Fibroblast of mammary gland (primary cell): ENCODE measurements around the gene LLGL1.

ENCODE experiments used
- DNase-seq: peaks from one replicate; pipeline ENCODE4 v3.0.0-alpha.2; 2010; ENCODE audit warnings: low read depth
- H3K4me3 ChIP-seq: 2 replicates; pipeline ENCODE4 v1.5.1; 2011; ENCODE audit warnings: low read depth, mild to moderate bottlenecking, low read length, moderate library complexity; ENCODE audit not compliant: control insufficient read depth
- TF ChIP-seq, protein P1 (sequence below): conservative IDR thresholded peaks from 2 replicates; pipeline ENCODE4 v1.5.1; 2011; ENCODE audit warnings: low read depth, low read length, inconsistent platforms; ENCODE audit not compliant: control insufficient read depth, insufficient read depth

The LLGL1 gene

DNA sequence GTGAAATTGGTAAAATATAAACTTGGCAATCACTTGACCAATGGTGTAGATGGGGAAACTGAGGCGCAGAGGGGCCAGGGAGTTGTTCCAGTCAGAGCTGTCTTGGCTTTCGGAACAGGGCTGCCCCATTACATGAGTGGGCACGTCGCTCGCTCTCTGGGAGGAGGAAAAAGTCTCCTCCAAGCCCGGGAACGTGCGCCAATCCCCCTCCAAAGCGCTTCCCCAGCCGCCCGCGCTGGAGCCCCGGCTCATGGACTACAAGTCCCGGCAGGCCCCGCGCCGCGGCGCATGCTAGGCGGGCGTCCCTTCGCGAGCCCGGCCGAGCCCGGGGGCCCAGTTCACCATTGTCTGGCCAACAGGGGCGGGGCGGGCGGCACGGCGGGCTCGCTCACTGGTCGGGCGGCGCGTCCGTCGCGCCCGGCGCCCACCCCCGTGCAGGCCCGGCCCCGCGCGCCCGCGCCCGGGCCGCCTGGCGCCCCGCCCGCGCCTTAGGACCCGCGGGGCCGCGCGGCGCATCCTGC is at the start of gene LLGL1:
Gene LLGL1 (plus strand): TSS at position 515 of the 521 bp plus-strand sequence. CDS start 48 bp downstream, outside the sequence.
- H3K4me3 ChIP-seq: peak within 1 kb of the TSS; percentile 73
- DNase-seq: peak; percentile 92
- TF ChIP-seq, protein P1, sequence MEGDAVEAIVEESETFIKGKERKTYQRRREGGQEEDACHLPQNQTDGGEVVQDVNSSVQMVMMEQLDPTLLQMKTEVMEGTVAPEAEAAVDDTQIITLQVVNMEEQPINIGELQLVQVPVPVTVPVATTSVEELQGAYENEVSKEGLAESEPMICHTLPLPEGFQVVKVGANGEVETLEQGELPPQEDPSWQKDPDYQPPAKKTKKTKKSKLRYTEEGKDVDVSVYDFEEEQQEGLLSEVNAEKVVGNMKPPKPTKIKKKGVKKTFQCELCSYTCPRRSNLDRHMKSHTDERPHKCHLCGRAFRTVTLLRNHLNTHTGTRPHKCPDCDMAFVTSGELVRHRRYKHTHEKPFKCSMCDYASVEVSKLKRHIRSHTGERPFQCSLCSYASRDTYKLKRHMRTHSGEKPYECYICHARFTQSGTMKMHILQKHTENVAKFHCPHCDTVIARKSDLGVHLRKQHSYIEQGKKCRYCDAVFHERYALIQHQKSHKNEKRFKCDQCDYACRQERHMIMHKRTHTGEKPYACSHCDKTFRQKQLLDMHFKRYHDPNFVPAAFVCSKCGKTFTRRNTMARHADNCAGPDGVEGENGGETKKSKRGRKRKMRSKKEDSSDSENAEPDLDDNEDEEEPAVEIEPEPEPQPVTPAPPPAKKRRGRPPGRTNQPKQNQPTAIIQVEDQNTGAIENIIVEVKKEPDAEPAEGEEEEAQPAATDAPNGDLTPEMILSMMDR: no peak

DNA sequence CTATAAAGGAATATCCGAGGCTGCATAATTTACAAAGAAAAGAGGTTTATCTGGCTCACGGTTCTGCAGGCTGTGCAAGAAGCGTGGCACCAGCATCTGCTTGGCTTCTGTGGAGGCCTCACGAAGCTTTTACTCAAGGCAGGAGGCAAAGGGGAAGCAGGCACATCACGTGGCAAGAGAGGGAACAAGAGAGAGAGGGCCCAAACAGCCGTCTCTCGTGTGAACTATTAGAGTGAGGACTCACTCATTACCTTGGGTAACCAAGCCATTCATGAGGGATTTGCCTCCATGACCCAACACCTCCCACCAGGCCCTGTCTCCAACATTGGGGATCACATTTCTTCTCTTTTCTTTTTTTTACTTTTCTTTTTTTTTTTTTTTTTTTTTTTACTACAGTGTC is 49.3 kb upstream of the LLGL1 start:
- no peak overlapping the region for H3K4me3 ChIP-seq
- TF ChIP-seq, protein P1: no peak
- DNase-seq: no peak

DNA sequence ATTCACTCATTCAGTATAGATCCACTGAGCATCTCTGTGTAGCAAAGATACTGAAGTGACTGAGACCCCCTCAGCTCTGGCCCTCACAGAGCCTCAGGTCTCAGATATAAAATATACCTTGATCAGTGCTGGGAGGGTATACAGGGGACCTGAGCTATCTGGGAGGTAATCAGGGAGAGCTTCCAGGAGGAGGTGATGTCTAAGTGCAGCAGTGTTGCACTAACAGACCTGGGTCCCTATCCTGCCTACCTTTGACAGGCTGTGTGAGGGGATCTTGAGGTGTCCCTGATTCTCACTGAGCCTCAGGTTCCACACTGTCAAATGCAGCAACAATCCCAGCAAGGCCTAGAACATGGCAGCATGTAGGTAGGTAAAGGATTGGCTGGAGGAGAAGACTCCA is 48.3 kb upstream of the LLGL1 start:
- TF ChIP-seq, protein P1: no peak
- no peak for DNase-seq
- no peak overlapping the region for H3K4me3 ChIP-seq

DNA sequence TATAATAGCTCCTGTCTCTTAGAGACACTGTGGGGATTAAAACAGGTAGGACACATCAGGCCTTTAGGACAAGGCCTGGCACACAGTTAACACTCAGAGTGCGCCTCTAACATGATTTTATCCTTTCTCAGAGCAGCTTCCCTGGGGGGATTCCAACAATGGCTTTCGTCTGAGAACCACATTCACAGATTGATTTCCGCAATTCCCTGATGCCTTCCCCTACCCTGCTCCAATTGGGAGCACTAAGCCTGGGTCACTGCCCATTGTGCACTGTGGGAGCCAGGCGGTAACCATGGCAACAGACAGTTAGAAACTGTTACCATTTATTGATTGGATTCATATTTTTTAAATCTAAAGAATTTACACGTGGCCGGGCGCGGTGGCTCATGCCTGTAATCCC is 47.7 kb upstream of the LLGL1 start:
- TF ChIP-seq, protein P1: no peak
- DNase-seq: no peak
- no peak overlapping the region for H3K4me3 ChIP-seq

DNA sequence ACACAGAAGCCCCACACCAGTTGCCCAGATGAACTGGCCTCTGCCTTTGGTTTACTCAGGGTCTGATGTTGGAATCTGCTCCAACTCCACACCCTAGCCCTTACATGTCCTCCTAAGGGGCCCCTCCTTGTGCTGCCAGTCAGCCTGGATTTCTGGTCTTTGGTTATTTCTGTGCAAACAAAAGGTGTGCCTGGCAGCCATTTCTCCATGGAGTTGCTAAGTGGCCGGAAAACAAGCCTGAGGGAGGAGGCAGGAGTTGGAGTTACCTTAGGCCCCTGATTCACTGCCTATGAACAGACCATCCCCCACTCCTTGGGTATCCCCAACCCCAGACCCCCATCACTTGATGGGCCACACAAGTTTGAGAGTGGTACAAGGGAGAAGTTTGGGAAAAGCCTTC is 46.2 kb upstream of the LLGL1 start:
- no peak overlapping the region for H3K4me3 ChIP-seq
- TF ChIP-seq, protein P1: no peak
- DNase-seq: no peak

DNA sequence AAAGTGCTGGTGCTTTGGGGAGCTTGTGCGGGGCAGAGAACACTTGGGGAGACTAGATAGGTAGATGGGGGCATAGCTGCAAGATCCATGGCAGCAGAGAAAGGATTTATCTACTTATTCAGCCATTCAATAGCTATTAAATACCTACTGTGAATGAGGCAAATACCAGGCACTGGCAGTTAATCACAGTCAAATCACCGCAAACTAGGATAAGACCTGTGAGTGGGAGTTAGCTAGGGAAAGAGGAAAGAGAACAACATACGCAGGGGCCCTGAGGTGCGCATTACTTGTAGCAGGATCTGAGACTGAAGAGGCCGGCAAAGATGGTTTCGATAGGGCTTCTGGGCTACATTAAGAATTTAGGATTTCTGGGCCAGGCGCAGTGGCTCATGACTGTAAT is 45.6 kb upstream of the LLGL1 start:
- TF ChIP-seq, protein P1: no peak
- no peak for DNase-seq
- H3K4me3 ChIP-seq: no peak overlapping the region

DNA sequence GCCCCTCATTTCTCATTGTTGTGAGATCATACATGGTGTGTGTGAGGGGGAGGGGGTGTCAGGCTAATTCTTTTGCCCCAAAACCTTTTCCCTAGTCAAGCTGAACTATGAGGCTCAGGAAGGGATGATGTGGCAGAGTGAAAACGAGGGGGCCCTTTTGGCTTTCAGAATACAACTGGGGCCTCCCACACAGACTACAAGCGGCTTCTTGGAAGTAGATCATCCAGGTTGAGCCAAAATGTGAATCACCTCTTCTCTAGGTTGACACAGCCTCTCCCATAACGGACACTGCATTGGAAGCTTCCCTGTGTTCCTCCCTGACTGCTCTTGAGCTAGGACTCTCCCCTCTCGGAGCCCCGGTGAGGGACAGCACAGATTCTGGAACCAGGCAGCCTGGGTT is 44.1 kb upstream of the LLGL1 start:
- no peak overlapping the region for H3K4me3 ChIP-seq
- TF ChIP-seq, protein P1: no peak
- peak; percentile 90 for DNase-seq
